Endodermal cell (in vitro differentiated cells): ENCODE data around the gene PALLD. TPM values are rescaled to one million over a fixed set of nuclear protein-coding genes. Genes with fewer than 3 reads are reported as not detected.

ENCODE experiments used
- DNase-seq: peaks from one replicate; pipeline ENCODE4 v3.0.0-alpha.2; 2017
- H3K27ac ChIP-seq: 2 replicates; pipeline ENCODE4 v1.5.1; 2013; ENCODE audit warnings: mild to moderate bottlenecking, low read depth, low read length, moderate library complexity
- H3K27me3 ChIP-seq: 2 replicates; pipeline ENCODE4 v1.6.1; 2013; ENCODE audit warnings: mild to moderate bottlenecking, low read length, moderate library complexity; ENCODE audit not compliant: insufficient read depth, control insufficient read depth, poor library complexity, severe bottlenecking
- H3K36me3 ChIP-seq: 2 replicates; pipeline ENCODE4 v1.7.0; 2013; ENCODE audit warnings: mild to moderate bottlenecking, low read length, moderate library complexity; ENCODE audit not compliant: control insufficient read depth, insufficient read depth
- H3K4me1 ChIP-seq: one replicate; pipeline ENCODE4 v1.7.0; 2013; ENCODE audit warnings: low read length; ENCODE audit not compliant: control insufficient read depth, insufficient read depth
- H3K4me3 ChIP-seq: 2 replicates; pipeline ENCODE4 v1.5.1; 2013; ENCODE audit warnings: mild to moderate bottlenecking, low read length, moderate library complexity
- H3K9ac ChIP-seq: 2 replicates; pipeline ENCODE4 v1.6.1; 2013; ENCODE audit warnings: mild to moderate bottlenecking, low read length, moderate library complexity; ENCODE audit not compliant: poor library complexity, severe bottlenecking; ENCODE audit errors: extremely low read depth
- H3K9me3 ChIP-seq: 2 replicates; pipeline ENCODE4 v1.6.1; 2013; ENCODE audit warnings: mild to moderate bottlenecking, low read length, moderate library complexity; ENCODE audit not compliant: control insufficient read depth
- H3K27ac Mint-ChIP-seq: 2 replicates; pipeline ENCODE4 v1.8.0; 2020; ENCODE audit warnings: mixed read lengths
- H3K27me3 Mint-ChIP-seq: 2 replicates; pipeline ENCODE4 v1.8.0; 2021; ENCODE audit warnings: mild to moderate bottlenecking, mixed read lengths; ENCODE audit not compliant: insufficient read depth
- H3K36me3 Mint-ChIP-seq: 2 replicates; pipeline ENCODE4 v1.8.0; 2020; ENCODE audit warnings: low read depth, mixed read lengths
- H3K4me1 Mint-ChIP-seq: 2 replicates; pipeline ENCODE4 v1.8.0; 2020; ENCODE audit warnings: mixed read lengths
- H3K4me3 Mint-ChIP-seq: 2 replicates; pipeline ENCODE4 v1.8.0; 2020; ENCODE audit warnings: mild to moderate bottlenecking, moderate library complexity, mixed read lengths
- H3K9me3 Mint-ChIP-seq: 2 replicates; pipeline ENCODE4 v1.8.0; 2020; ENCODE audit warnings: mild to moderate bottlenecking, mixed read lengths
- CTCF ChIP-seq: fragments of 200-600 bp; sonication (generic); conservative IDR thresholded peaks from 2 replicates; pipeline ENCODE4 v1.5.0; 2021; ENCODE audit warnings: antibody characterized with exemption, mild to moderate bottlenecking
- WGBS, 2 experiments: methylation state at CpG; one replicate each; pipeline versions ENCODE4 v1.1.5 to v1.1.7; 2013; ENCODE audit warnings: missing lambda C conversion rate in 2 of 2, mixed read lengths in 1 of 2; ENCODE audit not compliant: insufficient coverage in 1 of 2, insufficient read length in 1 of 2; 5-methylcytosine and 5-hydroxymethylcytosine counted together
- total RNA-seq, 2 donors: library from RNA; stranded (reverse); fragmentation: NEBNext Ultra II Directional in 1 of 2; extraction: Animal tissue kit (Norgen Biotek cat#: 25700) in 1 of 2; gene quantifications; 2 replicates in 1 of 2; 3 replicates in 1 of 2; pipeline ENCODE4 v1.2.1, GENCODE V29; 2021

The PALLD gene
- total RNA-seq, 2 donors from 2014 or later: 51.8 to 86.7 TPM

DNA sequence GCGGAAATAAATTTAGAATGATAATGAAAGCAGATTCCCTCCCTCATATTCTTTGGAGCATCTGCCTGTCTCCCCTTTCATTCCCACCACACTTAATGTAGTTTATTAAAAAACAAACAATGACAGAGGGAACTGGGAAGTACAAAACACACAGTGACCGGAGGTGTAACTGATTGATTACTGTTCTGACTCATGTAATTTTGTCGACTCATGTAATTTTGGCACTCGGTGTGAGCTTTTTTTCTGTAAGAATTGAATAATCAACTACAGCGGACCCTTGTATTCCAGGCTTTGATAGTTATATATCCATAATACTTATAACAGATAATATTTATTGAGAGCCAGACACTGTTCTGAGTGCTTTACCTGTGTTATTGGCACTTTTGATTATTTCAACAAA, 110.4 kb downstream of the PALLD start:
- Histone ChIP-seq H3K27ac (no peak overlapping the region), H3K9ac (no peak overlapping the region), H3K4me1 (peaks cover 16% of the 10 kb centered on the region), H3K27me3 (no peaks in the 10 kb centered on the region), H3K4me3 (no peak overlapping the region), H3K9me3 (no peaks in the 10 kb centered on the region), H3K36me3 (no peaks in the 10 kb centered on the region)
- WGBS, 2 experiments: 96 to 100% methylated on average over 2 to 5 of the region's 5 CpGs
- Mint-ChIP-seq H3K9me3 (no peaks in the 10 kb centered on the region), H3K27me3 (peaks cover 1% of the 10 kb centered on the region), H3K4me3 (no peak overlapping the region), H3K27ac (no peak overlapping the region), H3K36me3 (no peaks in the 10 kb centered on the region), H3K4me1 (peaks cover 30% of the 10 kb centered on the region)
- no peak for TF ChIP-seq CTCF
- no peak for DNase-seq

- no peak overlapping the region for H3K4me3 ChIP-seq
- peaks cover 16% of the 10 kb centered on the region for H3K4me1 ChIP-seq
- WGBS, 2 experiments: 89 to 100% methylated on average over 2 to 4 of the region's 4 CpGs
- peaks cover 1% of the 10 kb centered on the region for H3K27me3 Mint-ChIP-seq
- no peaks in the 10 kb centered on the region for H3K9me3 Mint-ChIP-seq
- H3K36me3 Mint-ChIP-seq: no peaks in the 10 kb centered on the region
- H3K27ac Mint-ChIP-seq: no peak overlapping the region
- no peaks in the 10 kb centered on the region for H3K36me3 ChIP-seq
- H3K27me3 ChIP-seq: no peaks in the 10 kb centered on the region
- H3K27ac ChIP-seq: no peak overlapping the region
- H3K9ac ChIP-seq: no peak overlapping the region
- no peak for DNase-seq
- H3K9me3 ChIP-seq: no peaks in the 10 kb centered on the region
- H3K4me1 Mint-ChIP-seq: peaks cover 30% of the 10 kb centered on the region
- no peak for TF ChIP-seq CTCF
- no peak overlapping the region for H3K4me3 Mint-ChIP-seq
Measured at GRCh38 chr4:168608771-168609170, 111.9 kb downstream of the PALLD start.

DNA sequence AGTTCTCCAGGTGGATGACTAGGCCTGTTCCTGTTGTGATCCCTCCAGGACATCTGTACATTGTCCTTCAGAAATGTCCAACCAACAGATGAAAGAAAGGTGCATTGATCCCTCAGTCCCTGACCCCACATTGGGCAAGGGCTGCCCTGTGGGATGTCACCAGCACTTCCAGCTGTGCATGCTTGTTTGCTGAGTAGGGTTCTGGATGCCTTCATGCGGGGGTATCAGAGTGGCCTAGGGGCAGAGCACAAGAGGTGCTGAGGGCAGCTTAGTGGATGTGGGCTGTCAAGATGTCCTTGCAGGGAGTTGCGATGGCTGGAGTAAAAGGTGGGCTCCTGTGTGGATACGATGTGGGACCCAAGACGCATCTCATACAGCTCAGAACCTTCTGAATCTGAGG, 112.5 kb downstream of the PALLD start:
- Histone ChIP-seq H3K9ac (no peak overlapping the region), H3K36me3 (no peaks in the 10 kb centered on the region), H3K27me3 (no peaks in the 10 kb centered on the region), H3K9me3 (no peaks in the 10 kb centered on the region), H3K27ac (no peak overlapping the region), H3K4me1 (peaks cover 11% of the 10 kb centered on the region), H3K4me3 (no peak overlapping the region)
- 89 to 97% methylated on average over 3 to 4 of the region's 4 CpGs for WGBS, 2 experiments
- no peak overlapping the region for H3K4me3 Mint-ChIP-seq
- H3K9me3 Mint-ChIP-seq: no peaks in the 10 kb centered on the region
- H3K36me3 Mint-ChIP-seq: no peaks in the 10 kb centered on the region
- H3K27me3 Mint-ChIP-seq: peaks cover 1% of the 10 kb centered on the region
- no peak for TF ChIP-seq CTCF
- H3K27ac Mint-ChIP-seq: no peak overlapping the region
- no peak for DNase-seq
- peaks cover 25% of the 10 kb centered on the region for H3K4me1 Mint-ChIP-seq
